ENCODE data around the gene SH3PXD2B. TPM values are rescaled to one million over a fixed set of nuclear protein-coding genes. Genes with fewer than 3 reads are reported as not detected.
"Not testable (repeated sequence)": the region's sequence is repeated elsewhere in the genome, so short reads cannot be mapped to it uniquely, and the experiment has no call there.

The SH3PXD2B gene
- total RNA-seq, 1 donor from 2014 or later: 46.2 TPM

DNA sequence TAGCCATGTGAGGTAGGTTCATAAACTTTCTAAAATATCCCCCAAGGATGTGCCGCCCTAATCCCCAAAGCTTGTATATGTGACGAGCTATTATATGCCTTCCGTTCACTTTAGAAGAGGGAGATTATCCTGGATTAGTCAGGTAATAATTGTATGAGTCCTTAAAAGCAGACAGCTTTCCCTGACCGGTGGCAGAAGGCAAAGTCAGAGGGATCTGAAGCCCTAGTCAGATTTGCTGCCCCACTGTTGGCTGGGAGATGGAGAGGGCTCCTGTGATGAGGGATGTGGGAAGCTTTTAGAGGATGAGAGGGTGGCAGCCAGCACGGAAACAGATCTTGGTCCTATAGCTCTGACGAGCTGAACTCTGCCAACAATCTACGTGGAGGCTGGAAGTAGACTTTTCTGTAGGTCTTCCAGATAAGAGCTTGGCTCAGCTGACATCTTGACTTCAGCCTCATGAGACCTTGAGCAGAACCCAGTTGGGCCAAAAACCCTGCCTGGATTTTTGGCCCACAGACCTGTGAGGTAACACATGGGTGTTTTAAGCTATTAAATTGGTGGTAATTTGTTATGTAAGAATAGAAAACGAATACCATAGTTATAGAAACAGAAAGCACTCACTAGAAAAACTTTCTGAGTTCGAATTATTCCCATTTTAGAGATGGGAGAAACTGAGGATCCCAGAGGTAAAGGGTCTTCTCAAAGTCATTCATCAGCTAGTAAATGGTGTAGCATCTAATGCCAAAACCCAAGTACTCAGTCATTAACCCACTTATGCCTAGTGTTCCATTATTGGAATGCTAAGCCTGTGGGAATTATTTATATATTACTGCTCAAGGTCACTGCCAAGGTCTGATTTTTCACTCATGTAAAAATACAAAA lies 48.9 kb downstream of the SH3PXD2B start:
- Histone ChIP-seq H3K4me3 (no peak overlapping the region), H3K9me3 (no peaks in the 10 kb centered on the region), H3K4me1 (peaks cover 18% of the 10 kb centered on the region), H3K36me3 (peaks cover 10% of the 10 kb centered on the region), H3K27ac (no peak overlapping the region), H3K27me3 (no peaks in the 10 kb centered on the region)
- TF ChIP-seq, protein P1, sequence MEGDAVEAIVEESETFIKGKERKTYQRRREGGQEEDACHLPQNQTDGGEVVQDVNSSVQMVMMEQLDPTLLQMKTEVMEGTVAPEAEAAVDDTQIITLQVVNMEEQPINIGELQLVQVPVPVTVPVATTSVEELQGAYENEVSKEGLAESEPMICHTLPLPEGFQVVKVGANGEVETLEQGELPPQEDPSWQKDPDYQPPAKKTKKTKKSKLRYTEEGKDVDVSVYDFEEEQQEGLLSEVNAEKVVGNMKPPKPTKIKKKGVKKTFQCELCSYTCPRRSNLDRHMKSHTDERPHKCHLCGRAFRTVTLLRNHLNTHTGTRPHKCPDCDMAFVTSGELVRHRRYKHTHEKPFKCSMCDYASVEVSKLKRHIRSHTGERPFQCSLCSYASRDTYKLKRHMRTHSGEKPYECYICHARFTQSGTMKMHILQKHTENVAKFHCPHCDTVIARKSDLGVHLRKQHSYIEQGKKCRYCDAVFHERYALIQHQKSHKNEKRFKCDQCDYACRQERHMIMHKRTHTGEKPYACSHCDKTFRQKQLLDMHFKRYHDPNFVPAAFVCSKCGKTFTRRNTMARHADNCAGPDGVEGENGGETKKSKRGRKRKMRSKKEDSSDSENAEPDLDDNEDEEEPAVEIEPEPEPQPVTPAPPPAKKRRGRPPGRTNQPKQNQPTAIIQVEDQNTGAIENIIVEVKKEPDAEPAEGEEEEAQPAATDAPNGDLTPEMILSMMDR (IDR thresholded peaks at IDR 0.05): no peak
- ATAC-seq: no peak
- intact Hi-C loops (cut with DNase I): no loop called here
- no peak for DNase-seq

DNA sequence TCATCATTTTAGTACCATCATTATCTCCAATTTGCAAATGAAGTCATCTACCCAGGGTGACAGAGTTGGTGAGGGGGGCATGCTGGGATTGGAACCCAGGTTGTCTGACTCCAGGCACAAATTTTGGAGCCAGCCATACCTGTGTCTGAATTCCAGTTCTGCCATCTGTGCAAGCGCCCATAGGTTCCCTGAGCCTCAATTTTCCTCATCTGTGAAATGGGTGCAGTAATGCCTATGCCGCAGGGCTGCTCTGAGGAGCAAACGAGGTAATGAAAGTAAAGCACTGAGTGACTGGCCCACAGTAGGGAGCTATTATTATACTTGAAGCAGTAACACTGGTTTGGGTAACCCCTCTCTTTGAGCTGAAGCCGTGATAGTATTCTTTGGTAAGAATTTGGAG lies 49.6 kb downstream of the SH3PXD2B start:
- H3K9me3 ChIP-seq: no peaks in the 10 kb centered on the region
- no peak overlapping the region for H3K27ac ChIP-seq
- no peak for DNase-seq
- H3K36me3 ChIP-seq: peaks cover 10% of the 10 kb centered on the region
- ATAC-seq: no peak
- intact Hi-C loops (cut with DNase I): no loop called here
- H3K4me1 ChIP-seq: peaks cover 18% of the 10 kb centered on the region
- TF ChIP-seq, protein P1 (IDR thresholded peaks at IDR 0.05): no peak
- H3K27me3 ChIP-seq: no peaks in the 10 kb centered on the region
- H3K4me3 ChIP-seq: no peak overlapping the region

DNA sequence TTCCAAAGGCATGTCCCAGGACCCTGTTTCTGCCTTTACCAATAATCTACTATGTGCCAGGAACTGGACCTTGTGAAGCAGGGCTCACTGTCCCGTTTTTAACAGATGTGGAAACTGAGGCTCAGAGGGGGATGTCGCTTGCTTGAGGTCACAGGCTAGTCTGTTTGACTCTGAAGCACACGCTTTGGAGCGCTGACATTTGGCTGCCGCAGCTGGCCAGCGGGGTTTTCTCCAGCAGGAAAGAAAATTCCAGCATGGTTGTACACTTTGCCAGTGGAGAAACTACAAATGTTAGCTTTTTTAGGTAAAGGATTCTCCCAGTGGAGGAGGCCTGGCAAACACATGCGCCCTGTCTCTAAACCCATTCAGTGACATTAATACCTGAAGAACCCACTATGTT lies 50.5 kb downstream of the SH3PXD2B start:
- peaks cover 10% of the 10 kb centered on the region for H3K36me3 ChIP-seq
- H3K4me1 ChIP-seq: peaks cover 18% of the 10 kb centered on the region
- H3K27ac ChIP-seq: peak overlapping the region; percentile 65
- no peak overlapping the region for H3K4me3 ChIP-seq
- ATAC-seq (no peak), DNase-seq (no peak)
- TF ChIP-seq, protein P1 (IDR thresholded peaks at IDR 0.05): no peak
- no peaks in the 10 kb centered on the region for H3K9me3 ChIP-seq
- no peaks in the 10 kb centered on the region for H3K27me3 ChIP-seq
- intact Hi-C loops (cut with DNase I): no loop called here

DNA sequence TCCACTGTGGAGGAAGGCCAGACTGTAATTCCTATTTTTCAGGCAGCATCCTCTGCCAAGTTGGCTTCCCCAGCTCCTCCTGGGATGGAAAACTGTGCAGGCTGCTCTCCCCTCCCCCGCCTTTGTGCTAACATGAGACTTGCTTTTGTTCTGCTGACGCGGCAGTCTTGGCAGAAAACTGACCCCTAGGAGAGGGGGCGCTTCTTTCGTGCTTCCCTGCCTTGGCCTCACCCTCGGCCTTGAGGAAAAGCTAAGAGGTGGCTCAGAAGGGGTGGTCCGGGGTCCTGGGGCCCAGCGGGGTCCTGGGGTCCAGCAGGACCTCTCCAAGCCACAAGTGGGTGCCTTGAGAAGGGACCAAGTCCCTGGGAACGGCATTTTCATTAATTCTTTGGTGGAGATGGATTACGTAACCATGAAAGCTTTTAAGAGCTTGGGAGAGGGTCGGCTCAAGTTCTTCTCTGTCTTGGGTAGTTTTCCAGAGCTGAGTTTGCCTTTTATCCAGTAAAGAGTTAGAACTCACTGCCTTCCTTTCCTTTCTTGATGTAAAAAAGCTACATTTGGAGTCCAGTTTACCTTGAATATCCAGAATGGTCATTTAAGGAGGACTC lies 51.0 kb downstream of the SH3PXD2B start:
- Histone ChIP-seq H3K36me3 (peaks cover 10% of the 10 kb centered on the region), H3K9me3 (no peaks in the 10 kb centered on the region), H3K4me1 (peaks cover 18% of the 10 kb centered on the region), H3K4me3 (no peak overlapping the region), H3K27me3 (no peaks in the 10 kb centered on the region), H3K27ac (peak overlapping the region; percentile 65)
- TF ChIP-seq, protein P1 (IDR thresholded peaks at IDR 0.05): no peak
- ATAC-seq (peak; percentile 58), DNase-seq (no peak)
- intact Hi-C loops (cut with DNase I): no loop called here

DNA sequence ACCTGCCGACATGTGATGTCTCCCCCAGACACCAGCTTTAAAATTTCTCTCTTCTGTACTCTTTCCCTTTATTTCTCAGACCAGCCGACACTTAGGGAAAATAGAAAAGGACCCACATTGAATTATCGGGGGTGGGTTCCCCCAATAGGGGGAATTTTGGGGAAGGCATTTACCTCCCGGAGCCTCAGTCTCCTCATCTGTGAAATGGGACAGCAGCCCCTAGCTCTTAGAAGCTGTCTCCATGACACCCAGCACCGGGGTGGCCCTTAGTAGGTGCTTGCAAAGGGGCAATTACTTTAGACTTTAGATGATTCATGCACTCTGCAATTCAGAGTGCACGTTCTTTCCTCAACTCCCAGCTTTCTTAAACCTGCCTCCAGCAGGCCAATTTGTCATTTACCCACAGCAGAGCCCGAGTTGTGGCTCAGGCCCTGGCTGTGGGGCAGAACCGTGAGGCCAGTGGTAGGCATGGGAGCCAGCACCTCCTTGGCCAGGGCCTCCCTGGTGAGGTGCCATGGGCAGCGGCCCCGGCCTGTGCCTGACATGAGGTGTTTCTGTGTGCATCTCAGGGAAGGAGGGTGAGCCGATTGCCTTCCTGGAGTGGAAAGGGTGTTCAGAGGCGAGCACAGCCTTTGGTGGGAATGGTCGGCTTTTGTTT lies 51.7 kb downstream of the SH3PXD2B start:
- TF ChIP-seq, protein P1 (IDR thresholded peaks at IDR 0.05): no peak
- no peak for DNase-seq
- peak; percentile 22 for ATAC-seq
- Histone ChIP-seq H3K4me1 (peaks cover 18% of the 10 kb centered on the region), H3K4me3 (no peak overlapping the region), H3K36me3 (peaks cover 10% of the 10 kb centered on the region), H3K27me3 (no peaks in the 10 kb centered on the region), H3K27ac (peak overlapping the region; percentile 11), H3K9me3 (no peaks in the 10 kb centered on the region)
- intact Hi-C loops (cut with DNase I): no loop called here

DNA sequence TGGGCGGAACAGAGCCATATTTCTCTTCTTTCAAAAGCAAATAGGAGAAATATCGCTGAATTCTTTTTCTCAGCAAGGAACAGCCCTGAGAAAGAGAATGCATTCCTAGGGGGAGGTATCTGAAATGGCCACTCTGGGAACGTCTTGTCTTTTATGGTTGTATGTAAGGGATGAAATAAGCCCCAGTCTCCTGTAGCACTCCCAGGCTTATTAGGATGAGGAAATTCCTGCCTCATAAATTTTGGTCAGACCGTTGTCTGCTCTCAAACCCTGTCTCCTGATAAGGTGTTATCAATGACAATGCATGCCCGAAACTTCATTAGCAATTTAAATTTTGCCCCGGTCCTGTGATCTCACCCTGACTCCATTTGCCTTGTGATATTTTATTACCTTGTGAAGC lies 52.3 kb downstream of the SH3PXD2B start:
- H3K4me1 ChIP-seq: peaks cover 15% of the 10 kb centered on the region
- H3K27me3 ChIP-seq; DNase-seq; H3K36me3 ChIP-seq; ATAC-seq; intact Hi-C loops (cut with DNase I); H3K9me3 ChIP-seq; H3K4me3 ChIP-seq; H3K27ac ChIP-seq: not testable (repeated sequence)
